OCI-M2 (cell line): Measurements from ENCODE around the gene ZNF28.
A peak's percentile ranks its signal among the peaks of the same experiment; 100 is the strongest.
"Not testable (repeated sequence)": the region's sequence is repeated elsewhere in the genome, so short reads cannot be mapped to it uniquely, and the experiment has no call there.

Experiments
- DNase-seq: peaks from one replicate; lab custom pipeline; 2025; ENCODE audit not compliant: unreplicated experiment; lab: John Stamatoyannopoulos, UW

ZNF28 gene

GRCh38 chr19:52821204-52821960 is at the start of gene ZNF28:
ZNF28 (minus strand) TSS chr19:52821633; CDS start chr19:52817958, 3,675 bp downstream.
- not testable (repeated sequence) for DNase-seq

GRCh38 chr19:52868031-52868430 is 46.6 kb upstream of the ZNF28 start:
- not testable (repeated sequence) for DNase-seq

- not testable (repeated sequence) for DNase-seq
Observed at GRCh38 chr19:52857378-52858191, 36.2 kb upstream of the ZNF28 start, which contains the start of gene ZNF468. ZNF468 (minus strand) TSS chr19:52857619; CDS start chr19:52854272, 3,347 bp downstream.

- not testable (repeated sequence) for DNase-seq
Observed at GRCh38 chr19:52856540-52857377, 35.3 kb upstream of the ZNF28 start.

GRCh38 chr19:52847352-52847751 is 25.9 kb upstream of the ZNF28 start:
- not testable (repeated sequence) for DNase-seq

GRCh38 chr19:52840825-52841465 is 19.5 kb upstream of the ZNF28 start:
- DNase-seq = not testable (repeated sequence)

GRCh38 chr19:52834289-52834688 is 12.9 kb upstream of the ZNF28 start:
- not testable (repeated sequence) for DNase-seq

GRCh38 chr19:52833541-52833940 is 12.1 kb upstream of the ZNF28 start:
- DNase-seq = not testable (repeated sequence)

- DNase-seq = not testable (repeated sequence)
Observed at GRCh38 chr19:52829866-52830265, 8.4 kb upstream of the ZNF28 start.

GRCh38 chr19:52825765-52826164 is 4.3 kb upstream of the ZNF28 start:
- DNase-seq = no peak

- DNase-seq = no peak
Observed at GRCh38 chr19:52823676-52824075, 2.2 kb upstream of the ZNF28 start.

- DNase-seq = not testable (repeated sequence)
Observed at GRCh38 chr19:52820472-52821203, 795 bp downstream of the ZNF28 start.

- DNase-seq = no peak
Observed at GRCh38 chr19:52809801-52810200, 11.6 kb downstream of the ZNF28 start.

- DNase-seq = not testable (repeated sequence)
Observed at GRCh38 chr19:52799950-52800640, 21.3 kb downstream of the ZNF28 start.

- DNase-seq = no peak
Observed at GRCh38 chr19:52789440-52789839, 32.0 kb downstream of the ZNF28 start.

- DNase-seq = peak; percentile 57
Observed at GRCh38 chr19:52786464-52787354, 34.7 kb downstream of the ZNF28 start, which contains the start of gene ZNF600. ZNF600 (minus strand) TSS chr19:52786791; CDS start chr19:52778888, 7,903 bp downstream.

- DNase-seq = no peak
Observed at GRCh38 chr19:52786078-52786463, 35.4 kb downstream of the ZNF28 start.

- DNase-seq = no peak
Observed at GRCh38 chr19:52785506-52785905, 35.9 kb downstream of the ZNF28 start.
